Neuron (in vitro differentiated cells): ENCODE data around the gene CXCL16.
A peak's percentile ranks its signal among the peaks of the same experiment; 100 is the strongest.

Experiments used
- H2AFZ ChIP-seq: one replicate; pipeline ENCODE4 v1.6.1; 2013; ENCODE audit warnings: low read depth, mild to moderate bottlenecking, inconsistent platforms, low read length, moderate library complexity
- H3K27me3 ChIP-seq: one replicate; pipeline ENCODE4 v1.6.1; 2013; ENCODE audit warnings: low read length; ENCODE audit not compliant: insufficient read depth
- H3K36me3 ChIP-seq: one replicate; pipeline ENCODE4 v1.6.1; 2013; ENCODE audit warnings: low read length; ENCODE audit not compliant: insufficient read depth
- H3K4me1 ChIP-seq: one replicate; pipeline ENCODE4 v1.6.1; 2013; ENCODE audit warnings: low read length; ENCODE audit not compliant: insufficient read depth
- H3K4me3 ChIP-seq: 2 replicates; pipeline ENCODE4 v1.5.1; 2013; ENCODE audit warnings: mild to moderate bottlenecking, low read length, moderate library complexity
- H3K9me3 ChIP-seq: one replicate; pipeline ENCODE4 v1.6.1; 2013; ENCODE audit warnings: low read length

Gene CXCL16

DNA sequence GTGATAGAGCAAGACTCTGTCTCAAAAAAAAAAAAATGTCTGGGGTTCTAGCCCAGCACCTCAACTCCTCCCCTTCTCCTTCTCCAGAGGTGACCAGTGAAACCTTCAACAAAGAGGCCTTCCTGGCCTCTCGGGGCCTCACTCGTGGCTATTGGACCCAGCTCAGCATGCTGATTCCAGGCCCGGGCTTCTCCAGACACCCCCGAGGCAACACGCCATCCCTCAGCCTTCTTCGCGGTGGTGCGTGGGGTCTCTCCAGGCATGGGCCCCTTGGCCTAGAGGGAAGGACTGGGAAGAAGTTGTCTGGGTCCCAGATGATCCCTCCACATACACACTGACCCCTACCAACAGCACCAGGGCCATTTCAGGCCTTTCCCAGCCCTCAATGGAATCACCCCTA, 3.5 kb upstream of the CXCL16 start:
- Histone ChIP-seq H3K27me3 (peaks cover 81% of the 10 kb centered on the region), H3K9me3 (peaks cover 3% of the 10 kb centered on the region), H3K4me1 (peaks cover 9% of the 10 kb centered on the region), H3K4me3 (no peak overlapping the region), H2AFZ (no peak overlapping the region), H3K36me3 (no peaks in the 10 kb centered on the region)

DNA sequence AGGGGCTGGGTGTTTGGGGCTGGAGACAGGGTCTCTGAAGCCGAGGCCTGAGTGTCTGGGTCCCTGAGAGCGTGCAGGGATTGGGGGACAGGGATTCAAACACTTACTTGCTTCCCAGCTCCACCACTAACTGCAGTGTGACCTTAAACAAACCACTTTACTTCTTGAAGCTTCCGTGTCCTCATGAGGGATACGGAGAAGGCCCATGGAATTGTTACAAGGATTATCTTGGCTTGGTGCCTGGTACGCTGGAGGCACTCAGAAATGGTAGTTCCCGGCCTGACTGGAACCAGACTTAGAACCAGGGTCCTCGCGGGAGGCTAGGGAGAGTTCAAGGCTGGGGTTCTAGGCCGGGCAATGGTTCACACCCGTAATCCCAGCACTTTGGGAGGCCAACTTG, 2.9 kb upstream of the CXCL16 start:
- H3K27me3 ChIP-seq = peaks cover 85% of the 10 kb centered on the region
- no peak overlapping the region for H3K4me3 ChIP-seq
- H3K4me1 ChIP-seq = peaks cover 9% of the 10 kb centered on the region
- H3K36me3 ChIP-seq = no peaks in the 10 kb centered on the region
- peaks cover 3% of the 10 kb centered on the region for H3K9me3 ChIP-seq
- H2AFZ ChIP-seq = no peak overlapping the region

DNA sequence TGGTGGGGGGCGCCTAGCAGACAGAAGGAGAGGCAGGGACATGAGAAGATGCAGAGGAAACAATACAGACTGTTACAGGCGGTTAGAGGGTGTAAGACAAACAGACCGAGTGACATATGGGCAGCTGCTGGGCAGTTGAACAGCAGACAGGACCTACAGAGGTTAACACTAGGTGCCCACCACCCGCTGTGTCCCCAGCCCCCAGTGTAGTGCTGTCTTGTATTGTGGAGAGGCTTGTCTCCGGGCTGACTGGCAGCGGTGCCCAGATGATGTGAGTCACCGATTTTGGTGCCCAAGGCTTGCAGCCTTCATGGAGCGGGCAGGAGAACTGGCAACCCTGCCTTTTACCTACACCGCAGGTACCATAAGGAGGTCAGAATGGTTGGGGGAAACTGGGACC, 2.4 kb upstream of the CXCL16 start:
- peaks cover 85% of the 10 kb centered on the region for H3K27me3 ChIP-seq
- H3K4me3 ChIP-seq = no peak overlapping the region
- no peak overlapping the region for H2AFZ ChIP-seq
- peaks cover 3% of the 10 kb centered on the region for H3K9me3 ChIP-seq
- peaks cover 9% of the 10 kb centered on the region for H3K4me1 ChIP-seq
- no peaks in the 10 kb centered on the region for H3K36me3 ChIP-seq

DNA sequence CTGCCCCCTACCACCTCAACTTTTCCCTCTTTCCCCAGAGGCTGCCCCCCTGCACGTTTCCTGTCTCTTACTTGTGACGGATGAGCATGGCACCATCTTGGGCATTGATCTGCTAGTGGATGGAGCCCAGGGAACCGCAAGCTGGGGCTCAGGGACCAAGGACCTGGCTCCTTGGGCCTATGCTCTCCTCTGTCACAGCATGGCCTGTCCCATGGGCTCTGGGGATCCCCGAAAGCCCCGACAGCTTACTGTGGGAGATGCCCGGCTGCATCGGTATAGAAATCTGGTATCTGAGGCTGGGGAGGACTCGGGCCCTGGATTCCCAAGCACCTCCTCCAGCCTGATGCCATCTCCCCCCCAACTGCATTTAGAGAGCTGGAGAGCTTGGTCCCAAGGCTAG, 1.8 kb upstream of the CXCL16 start:
- H3K27me3 ChIP-seq = peaks cover 84% of the 10 kb centered on the region
- no peaks in the 10 kb centered on the region for H3K36me3 ChIP-seq
- H2AFZ ChIP-seq = no peak overlapping the region
- H3K4me3 ChIP-seq = no peak overlapping the region
- H3K4me1 ChIP-seq = peaks cover 9% of the 10 kb centered on the region
- H3K9me3 ChIP-seq = peaks cover 3% of the 10 kb centered on the region

DNA sequence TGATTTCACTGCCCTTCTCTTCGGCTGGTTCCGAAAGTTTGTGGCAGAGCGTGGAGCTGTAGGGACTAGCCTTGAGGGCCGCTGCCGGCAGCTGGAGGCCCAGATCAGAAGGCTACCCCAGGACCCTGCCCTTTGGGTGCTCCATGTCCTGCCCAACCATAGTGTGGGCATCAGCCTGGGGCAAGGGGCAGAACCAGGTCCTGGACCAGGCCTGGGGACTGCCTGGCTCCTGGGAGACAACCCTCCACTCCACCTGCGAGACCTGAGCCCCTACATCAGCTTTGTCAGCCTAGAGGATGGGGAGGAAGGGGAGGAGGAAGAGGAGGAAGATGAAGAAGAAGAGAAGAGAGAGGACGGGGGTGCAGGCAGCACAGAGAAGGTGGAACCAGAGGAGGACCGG, 856 bp upstream of the CXCL16 start:
- peaks cover 9% of the 10 kb centered on the region for H3K4me1 ChIP-seq
- H3K9me3 ChIP-seq = peaks cover 3% of the 10 kb centered on the region
- no peak overlapping the region for H3K4me3 ChIP-seq
- H2AFZ ChIP-seq = no peak overlapping the region
- H3K27me3 ChIP-seq = peaks cover 81% of the 10 kb centered on the region
- no peaks in the 10 kb centered on the region for H3K36me3 ChIP-seq

DNA sequence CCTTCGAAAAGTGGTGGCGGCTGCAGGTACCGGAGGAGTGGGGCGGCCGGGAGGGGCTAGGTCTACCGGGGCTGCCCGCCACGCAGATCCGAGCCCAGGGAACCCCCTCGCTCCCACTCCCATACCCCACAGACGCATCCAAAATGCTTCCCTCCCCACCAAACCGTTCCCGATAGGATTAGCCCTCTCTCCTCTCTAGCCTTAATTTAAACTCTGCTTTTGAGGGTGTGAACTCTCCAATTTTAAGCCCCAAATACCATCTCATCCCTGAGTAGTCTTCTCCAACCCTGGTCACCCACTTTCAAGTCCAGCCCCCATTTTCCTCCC, 260 bp upstream of the CXCL16 start:
- peaks cover 3% of the 10 kb centered on the region for H3K9me3 ChIP-seq
- peak overlapping the region; percentile 91 for H2AFZ ChIP-seq
- peaks cover 6% of the 10 kb centered on the region for H3K4me1 ChIP-seq
- peaks cover 75% of the 10 kb centered on the region for H3K27me3 ChIP-seq
- H3K36me3 ChIP-seq = no peaks in the 10 kb centered on the region
- peak overlapping the region; percentile 43 for H3K4me3 ChIP-seq

DNA sequence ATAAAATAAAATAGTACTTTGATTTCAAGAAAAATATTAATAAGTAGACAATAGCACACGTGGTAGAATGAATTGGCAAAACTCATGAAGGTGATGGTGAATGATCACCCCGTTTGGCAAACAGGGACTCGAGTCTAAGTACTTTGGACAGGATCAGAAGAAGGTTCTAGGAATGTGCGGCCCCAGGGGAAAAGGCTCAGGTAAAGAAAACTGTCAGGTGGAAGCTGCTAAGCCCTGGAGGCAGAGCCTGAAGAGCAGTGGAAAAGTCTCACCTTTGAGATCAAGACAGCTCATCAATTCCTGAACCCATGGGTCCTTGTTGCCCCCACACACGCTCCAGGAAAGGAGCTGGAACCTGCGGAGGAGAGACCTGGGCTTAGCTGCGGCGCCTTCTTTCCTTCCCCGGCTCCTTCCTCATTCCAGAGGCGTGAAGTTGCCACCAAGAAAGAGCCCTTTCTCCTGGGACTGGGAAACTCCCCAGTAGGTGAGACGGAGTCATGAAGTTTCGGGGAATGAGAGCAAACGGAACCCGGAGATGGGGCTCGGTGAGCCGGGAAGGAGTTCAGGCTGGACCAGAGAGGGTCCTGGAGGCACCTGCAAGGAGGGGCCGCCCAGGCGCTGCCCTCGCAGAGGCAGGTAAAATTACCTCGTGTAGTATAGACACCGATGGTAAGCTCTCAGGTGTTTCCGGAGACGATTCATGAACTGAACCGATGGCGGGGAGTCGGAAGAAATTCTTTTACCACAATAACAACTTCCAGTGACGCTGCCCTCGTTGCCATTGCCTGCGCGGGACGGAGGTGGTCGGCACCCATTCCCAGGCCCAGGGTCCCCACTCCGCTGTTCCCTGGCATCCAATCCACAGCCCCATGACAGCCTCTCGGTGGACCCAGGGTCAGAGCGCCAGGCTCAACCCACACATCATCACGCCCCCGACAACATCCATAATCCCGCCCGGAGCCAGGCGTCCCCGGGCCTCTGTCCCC, 1.3 kb downstream of the CXCL16 start:
- Histone ChIP-seq H2AFZ (peak overlapping the region; percentile 91), H3K9me3 (peaks cover 3% of the 10 kb centered on the region), H3K4me3 (no peak overlapping the region), H3K27me3 (peaks cover 59% of the 10 kb centered on the region), H3K36me3 (no peaks in the 10 kb centered on the region), H3K4me1 (peaks cover 6% of the 10 kb centered on the region)

DNA sequence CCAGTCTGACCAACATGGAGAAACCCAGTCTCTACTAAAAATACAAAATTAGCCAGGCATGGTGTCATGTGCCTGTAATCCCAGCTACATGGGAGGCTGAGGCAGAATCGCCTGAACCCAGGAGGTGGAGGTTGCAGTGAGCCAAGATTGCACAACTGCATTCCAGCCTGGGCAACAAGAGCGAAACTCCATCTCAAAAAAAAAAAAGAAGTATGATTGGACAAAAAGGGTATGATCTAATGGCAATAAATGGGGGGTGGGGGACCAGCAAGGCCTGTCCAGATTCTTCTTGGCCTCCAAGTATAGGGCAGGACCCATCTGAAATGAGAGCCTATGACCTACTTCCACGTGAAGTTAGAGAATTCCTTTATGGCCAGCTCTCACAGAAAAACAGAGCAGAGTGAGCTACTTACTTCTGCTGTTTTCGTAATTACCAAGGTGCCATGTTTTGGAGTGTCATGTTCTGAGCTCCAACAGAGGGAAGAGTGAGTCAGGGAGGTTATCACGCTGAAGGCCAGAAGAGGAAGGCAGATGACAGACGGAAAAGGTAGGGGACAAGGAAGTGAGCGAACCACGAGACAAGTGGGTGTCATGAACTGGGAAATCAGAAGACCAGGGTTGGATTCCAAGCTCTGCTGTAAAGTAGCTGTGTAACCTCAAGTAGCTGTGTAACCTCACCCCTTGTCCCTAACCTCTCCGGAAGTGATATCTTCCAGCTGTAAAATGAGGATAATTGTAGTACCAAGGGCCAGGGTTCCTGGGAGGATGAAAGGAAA, 3.7 kb downstream of the CXCL16 start:
- Histone ChIP-seq H3K27me3 (peaks cover 36% of the 10 kb centered on the region), H3K4me3 (no peak overlapping the region)

DNA sequence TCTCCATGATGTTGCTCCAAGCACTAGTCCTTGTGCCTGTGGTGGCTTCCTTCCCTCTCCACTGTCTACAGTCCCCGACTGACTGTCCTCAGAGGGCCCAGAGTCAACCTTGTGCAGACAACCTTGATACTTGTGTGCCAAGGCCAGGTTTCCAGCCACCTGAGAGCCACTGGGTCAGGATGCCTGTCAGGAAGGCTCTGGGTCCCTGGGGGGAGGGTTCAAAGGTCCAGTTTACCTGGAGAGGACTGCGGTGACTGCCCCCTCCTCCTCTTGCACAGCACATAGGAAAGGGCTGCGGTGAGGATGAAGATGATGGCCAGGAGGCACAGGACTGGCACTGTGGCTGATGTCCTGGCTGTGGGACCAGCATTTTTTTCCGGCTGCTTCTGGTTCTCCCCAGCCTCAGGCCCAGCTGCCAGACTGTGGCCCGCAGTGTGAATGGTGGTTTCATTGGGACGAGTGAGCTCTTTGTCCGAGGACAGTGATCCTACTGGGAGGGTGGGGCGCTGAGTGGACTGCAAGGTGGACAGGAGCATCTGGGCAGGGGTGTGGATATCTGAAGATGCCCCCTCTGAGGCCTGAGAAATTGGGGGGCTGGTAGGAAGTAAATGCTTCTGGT, 4.8 kb downstream of the CXCL16 start:
- Histone ChIP-seq H3K27me3 (peaks cover 25% of the 10 kb centered on the region), H2AFZ (no peak overlapping the region), H3K9me3 (no peaks in the 10 kb centered on the region), H3K4me1 (peaks cover 6% of the 10 kb centered on the region), H3K4me3 (no peak overlapping the region), H3K36me3 (peaks cover 3% of the 10 kb centered on the region)

More for the DNA sequence above, 3.7 kb downstream of the CXCL16 start:
- peaks cover 3% of the 10 kb centered on the region for H3K36me3 ChIP-seq
- H3K9me3 ChIP-seq = peaks cover 3% of the 10 kb centered on the region
- no peak overlapping the region for H2AFZ ChIP-seq
- H3K4me1 ChIP-seq = peaks cover 6% of the 10 kb centered on the region

DNA sequence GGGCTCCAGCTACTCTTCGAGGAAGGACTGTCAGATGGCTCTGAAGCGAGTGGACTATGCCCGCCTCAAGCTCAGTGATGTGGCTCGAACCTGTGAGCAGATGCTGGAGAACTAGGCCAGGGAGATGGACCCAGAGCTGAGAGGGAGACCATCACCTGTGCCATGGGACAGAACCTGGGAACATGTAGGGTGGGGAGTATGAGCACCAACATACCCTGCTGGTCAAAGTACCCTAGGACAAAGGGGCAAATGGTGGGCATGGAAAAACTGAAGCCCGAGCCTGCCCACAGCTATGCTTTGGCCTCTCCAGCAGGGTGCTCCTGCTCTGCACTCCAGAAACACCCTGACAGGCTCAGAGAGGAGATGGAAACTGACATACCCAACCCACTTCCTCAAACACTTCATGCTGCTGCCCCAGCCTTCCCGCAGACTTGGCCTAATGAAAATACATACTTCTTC, 6.6 kb downstream of the CXCL16 start:
- Histone ChIP-seq H3K9me3 (no peaks in the 10 kb centered on the region), H3K4me3 (no peak overlapping the region), H3K27me3 (peaks cover 7% of the 10 kb centered on the region), H3K4me1 (no peaks in the 10 kb centered on the region), H3K36me3 (peaks cover 3% of the 10 kb centered on the region), H2AFZ (no peak overlapping the region)

DNA sequence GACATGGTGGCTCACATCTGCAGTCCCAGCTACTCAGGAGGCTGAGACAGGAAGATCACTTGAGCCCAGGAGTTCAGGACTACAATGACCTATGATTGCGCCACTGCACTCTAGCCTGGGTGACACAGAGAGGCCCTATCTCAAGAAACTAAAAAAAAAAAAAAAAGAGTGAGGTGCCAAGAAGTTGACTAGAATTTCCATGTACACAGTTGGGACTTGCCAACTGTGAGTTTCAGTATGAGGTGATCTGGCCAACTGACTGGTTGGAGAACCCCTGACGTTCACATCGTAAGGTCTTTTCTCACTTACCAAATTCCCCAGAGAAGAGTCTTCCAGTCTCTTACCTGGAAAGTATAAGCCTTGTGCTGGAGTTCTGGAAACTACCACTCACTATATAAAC, 11.6 kb downstream of the CXCL16 start:
- Histone ChIP-seq H3K36me3 (peaks cover 2% of the 10 kb centered on the region), H2AFZ (no peak overlapping the region), H3K4me1 (no peaks in the 10 kb centered on the region), H3K4me3 (no peak overlapping the region), H3K9me3 (no peaks in the 10 kb centered on the region), H3K27me3 (no peaks in the 10 kb centered on the region)

DNA sequence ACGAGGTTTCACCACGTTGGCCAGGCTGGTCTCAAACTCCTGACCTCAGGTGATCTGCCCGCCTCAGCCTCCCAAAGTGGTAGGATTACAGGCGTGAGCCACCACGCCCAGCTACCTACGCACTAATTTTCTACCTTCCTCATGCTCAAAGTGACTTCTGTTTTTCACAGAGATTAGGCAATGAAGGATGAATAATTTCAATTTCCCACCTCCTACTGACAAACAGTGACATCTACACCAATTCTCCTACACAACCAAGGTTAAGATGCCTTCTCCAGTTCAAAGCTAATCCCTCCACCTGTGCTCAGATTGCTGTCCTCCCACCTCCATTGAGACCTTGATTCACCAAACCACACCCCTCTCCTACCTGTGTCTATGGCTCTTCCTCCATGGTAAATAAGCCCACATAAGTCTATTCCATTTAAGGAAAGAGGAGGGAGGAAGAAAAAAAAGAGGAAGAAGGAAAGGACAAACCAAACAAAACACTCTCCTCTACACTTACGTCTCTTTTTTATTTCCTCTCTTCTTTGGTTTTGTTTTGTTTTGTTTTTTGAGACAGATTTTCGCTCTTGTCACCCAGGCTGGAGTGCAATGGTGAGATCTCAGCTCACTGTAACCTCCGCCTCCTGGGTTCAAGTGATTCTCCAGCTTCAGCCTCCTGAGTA, 13.9 kb downstream of the CXCL16 start:
- no peak overlapping the region for H2AFZ ChIP-seq
- H3K27me3 ChIP-seq = no peaks in the 10 kb centered on the region
- H3K9me3 ChIP-seq = no peaks in the 10 kb centered on the region
- H3K4me1 ChIP-seq = no peaks in the 10 kb centered on the region
- H3K36me3 ChIP-seq = peaks cover 4% of the 10 kb centered on the region
- no peak overlapping the region for H3K4me3 ChIP-seq
